HepG2 (cell line): ENCODE data around the gene ACOT6. TPM values are rescaled to one million over a fixed set of nuclear protein-coding genes. Genes with fewer than 3 reads are reported as not detected.

Experiments
- ARID5B ChIP-seq: IDR thresholded peaks from 2 replicates; pipeline ENCODE4 v1.4.0; 2020; ENCODE audit warnings: mild to moderate bottlenecking, missing genetic modification reagents
- EED ChIP-seq: sonication (generic); formaldehyde crosslinking; IDR thresholded peaks from 2 replicates; pipeline ENCODE4 v1.5.0; 2020; ENCODE audit warnings: mild to moderate bottlenecking, missing genetic modification reagents
- FOXK1 ChIP-seq: sonication (generic); formaldehyde crosslinking; IDR thresholded peaks from 2 replicates; pipeline ENCODE4 v1.4.0; 2020; ENCODE audit warnings: low read depth, missing genetic modification reagents, borderline replicate concordance
- HMGA1 ChIP-seq: sonication (generic); formaldehyde crosslinking; conservative IDR thresholded peaks from 2 replicates; pipeline ENCODE4 v1.4.0; 2020; ENCODE audit warnings: missing genetic modification reagents
- JARID2 ChIP-seq: sonication (generic); formaldehyde crosslinking; IDR thresholded peaks from 2 replicates; pipeline ENCODE4 v1.8.1; 2023; ENCODE audit warnings: missing genetic modification reagents, inconsistent platforms; ENCODE audit not compliant: insufficient replicate concordance
- KMT2B ChIP-seq: IDR thresholded peaks from 2 replicates; pipeline ENCODE4 v1.6.1; 2016; ENCODE audit warnings: missing genetic modification reagents, missing compliant biosample characterization
- ONECUT2 ChIP-seq: sonication (generic); formaldehyde crosslinking; IDR thresholded peaks from 2 replicates; pipeline ENCODE4 v1.4.0; 2020; ENCODE audit warnings: missing genetic modification reagents
- PHF20 ChIP-seq: sonication (generic); formaldehyde crosslinking; IDR thresholded peaks from 2 replicates; pipeline ENCODE4 v1.5.0; 2020; ENCODE audit warnings: mild to moderate bottlenecking, missing genetic modification reagents
- SATB2 ChIP-seq: sonication (generic); formaldehyde crosslinking; IDR thresholded peaks from 2 replicates; pipeline ENCODE4 v1.5.0; 2020; ENCODE audit warnings: missing genetic modification reagents
- ZNF256 ChIP-seq: sonication (generic); formaldehyde crosslinking; conservative IDR thresholded peaks from 2 replicates; pipeline ENCODE4 v1.4.0; 2020; ENCODE audit warnings: missing genetic modification reagents
- ZNF296 ChIP-seq: sonication (generic); formaldehyde crosslinking; conservative IDR thresholded peaks from 2 replicates; pipeline ENCODE4 v1.5.0; 2020; ENCODE audit warnings: mild to moderate bottlenecking, missing genetic modification reagents
- ZNF678 ChIP-seq: sonication (generic); formaldehyde crosslinking; IDR thresholded peaks from 2 replicates; pipeline ENCODE4 v1.4.0; 2020; ENCODE audit warnings: mild to moderate bottlenecking, missing genetic modification reagents
- ZNF749 ChIP-seq: sonication (generic); formaldehyde crosslinking; IDR thresholded peaks from 2 replicates; pipeline ENCODE4 v1.8.0; 2022; ENCODE audit warnings: mild to moderate bottlenecking, missing genetic modification reagents, moderate library complexity, borderline replicate concordance
- ZNF780A ChIP-seq: sonication (generic); formaldehyde crosslinking; IDR thresholded peaks from 2 replicates; pipeline ENCODE4 v1.8.0; 2022; ENCODE audit warnings: mild to moderate bottlenecking, missing genetic modification reagents, moderate library complexity
- polyA plus RNA-seq, 8 experiments: library from polyadenylated mRNA; depleted of rRNA in 3 of 8; stranded (reverse) in 7 of 8; unstranded in 1 of 8; fragments of >200 nt; fragmentation: Illumina TruSeq in 4 of 8; extraction: Trizol in 4 of 8; gene quantifications; 2 replicates each; pipeline versions ENCODE4 v1.2.1 to v1.2.3, GENCODE V29; 2011 to 2016; ENCODE audit warnings: low read depth in 4 of 8, missing spikeins in 1 of 8, mixed read lengths in 1 of 8; ENCODE audit not compliant: insufficient read depth in 1 of 8
- total RNA-seq, 5 experiments: library from RNA; depleted of rRNA; stranded (reverse); fragments of >200 nt; fragmentation: Illumina TruSeq; extraction: Trizol; gene quantifications; 2 replicates each; pipeline ENCODE4 v1.2.3, GENCODE V29; 2016; ENCODE audit warnings: low read depth in 1 of 5
- TF ChIP-seq, protein P1 (sequence below): IDR thresholded peaks from 2 replicates; pipeline ENCODE4 v1.6.1; 2016; ENCODE audit warnings: low read depth, missing genetic modification reagents, missing compliant biosample characterization
- TF ChIP-seq, protein P2 (sequence below): sonication (generic); formaldehyde crosslinking; IDR thresholded peaks from 2 replicates; pipeline ENCODE4 v1.4.0; 2020; ENCODE audit warnings: missing genetic modification reagents

The ACOT6 gene
- total and polyA plus RNA-seq, 2 of the 13 experiments (the other 11 are each of a cell fraction or from before 2014, with no cell fraction given): 0.15 to 0.27 TPM

DNA sequence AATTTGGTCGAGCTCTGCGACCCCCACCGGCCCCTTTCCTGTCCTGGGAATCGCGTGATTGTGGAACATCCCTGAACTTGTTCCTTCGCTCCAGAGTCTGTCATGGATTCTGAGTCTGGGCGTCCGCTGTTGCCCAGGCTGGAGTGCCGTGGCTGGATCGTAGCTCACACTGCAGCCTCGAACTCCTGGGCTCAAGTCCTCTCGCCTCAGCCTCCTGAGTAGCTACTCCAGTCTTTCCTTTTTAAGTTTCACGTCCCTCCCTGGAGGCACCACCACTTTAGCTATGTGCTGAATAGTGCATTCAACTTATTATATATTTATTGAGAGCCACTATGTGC lies 698 bp downstream of the ACOT6 start (continued):
- no peak for TF ChIP-seq SATB2 (CRISPR knock-in tag)
- no peak for TF ChIP-seq JARID2 (CRISPR knock-in tag)
- no peak for TF ChIP-seq HMGA1 (CRISPR knock-in tag)
- no peak for TF ChIP-seq ZNF678 (CRISPR knock-in tag)
- no peak for TF ChIP-seq ZNF749 (CRISPR knock-in tag)
- TF ChIP-seq ONECUT2 (CRISPR knock-in tag): no peak
- TF ChIP-seq KMT2B: no peak
- 0 out of 2 replicates have a peak, but pooled peaks have one; percentile 14 for TF ChIP-seq ZNF296 (CRISPR knock-in tag)
- TF ChIP-seq, protein P1, sequence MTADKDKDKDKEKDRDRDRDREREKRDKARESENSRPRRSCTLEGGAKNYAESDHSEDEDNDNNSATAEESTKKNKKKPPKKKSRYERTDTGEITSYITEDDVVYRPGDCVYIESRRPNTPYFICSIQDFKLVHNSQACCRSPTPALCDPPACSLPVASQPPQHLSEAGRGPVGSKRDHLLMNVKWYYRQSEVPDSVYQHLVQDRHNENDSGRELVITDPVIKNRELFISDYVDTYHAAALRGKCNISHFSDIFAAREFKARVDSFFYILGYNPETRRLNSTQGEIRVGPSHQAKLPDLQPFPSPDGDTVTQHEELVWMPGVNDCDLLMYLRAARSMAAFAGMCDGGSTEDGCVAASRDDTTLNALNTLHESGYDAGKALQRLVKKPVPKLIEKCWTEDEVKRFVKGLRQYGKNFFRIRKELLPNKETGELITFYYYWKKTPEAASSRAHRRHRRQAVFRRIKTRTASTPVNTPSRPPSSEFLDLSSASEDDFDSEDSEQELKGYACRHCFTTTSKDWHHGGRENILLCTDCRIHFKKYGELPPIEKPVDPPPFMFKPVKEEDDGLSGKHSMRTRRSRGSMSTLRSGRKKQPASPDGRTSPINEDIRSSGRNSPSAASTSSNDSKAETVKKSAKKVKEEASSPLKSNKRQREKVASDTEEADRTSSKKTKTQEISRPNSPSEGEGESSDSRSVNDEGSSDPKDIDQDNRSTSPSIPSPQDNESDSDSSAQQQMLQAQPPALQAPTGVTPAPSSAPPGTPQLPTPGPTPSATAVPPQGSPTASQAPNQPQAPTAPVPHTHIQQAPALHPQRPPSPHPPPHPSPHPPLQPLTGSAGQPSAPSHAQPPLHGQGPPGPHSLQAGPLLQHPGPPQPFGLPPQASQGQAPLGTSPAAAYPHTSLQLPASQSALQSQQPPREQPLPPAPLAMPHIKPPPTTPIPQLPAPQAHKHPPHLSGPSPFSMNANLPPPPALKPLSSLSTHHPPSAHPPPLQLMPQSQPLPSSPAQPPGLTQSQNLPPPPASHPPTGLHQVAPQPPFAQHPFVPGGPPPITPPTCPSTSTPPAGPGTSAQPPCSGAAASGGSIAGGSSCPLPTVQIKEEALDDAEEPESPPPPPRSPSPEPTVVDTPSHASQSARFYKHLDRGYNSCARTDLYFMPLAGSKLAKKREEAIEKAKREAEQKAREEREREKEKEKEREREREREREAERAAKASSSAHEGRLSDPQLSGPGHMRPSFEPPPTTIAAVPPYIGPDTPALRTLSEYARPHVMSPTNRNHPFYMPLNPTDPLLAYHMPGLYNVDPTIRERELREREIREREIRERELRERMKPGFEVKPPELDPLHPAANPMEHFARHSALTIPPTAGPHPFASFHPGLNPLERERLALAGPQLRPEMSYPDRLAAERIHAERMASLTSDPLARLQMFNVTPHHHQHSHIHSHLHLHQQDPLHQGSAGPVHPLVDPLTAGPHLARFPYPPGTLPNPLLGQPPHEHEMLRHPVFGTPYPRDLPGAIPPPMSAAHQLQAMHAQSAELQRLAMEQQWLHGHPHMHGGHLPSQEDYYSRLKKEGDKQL (CRISPR knock-in tag): no peak
- TF ChIP-seq, protein P2, sequence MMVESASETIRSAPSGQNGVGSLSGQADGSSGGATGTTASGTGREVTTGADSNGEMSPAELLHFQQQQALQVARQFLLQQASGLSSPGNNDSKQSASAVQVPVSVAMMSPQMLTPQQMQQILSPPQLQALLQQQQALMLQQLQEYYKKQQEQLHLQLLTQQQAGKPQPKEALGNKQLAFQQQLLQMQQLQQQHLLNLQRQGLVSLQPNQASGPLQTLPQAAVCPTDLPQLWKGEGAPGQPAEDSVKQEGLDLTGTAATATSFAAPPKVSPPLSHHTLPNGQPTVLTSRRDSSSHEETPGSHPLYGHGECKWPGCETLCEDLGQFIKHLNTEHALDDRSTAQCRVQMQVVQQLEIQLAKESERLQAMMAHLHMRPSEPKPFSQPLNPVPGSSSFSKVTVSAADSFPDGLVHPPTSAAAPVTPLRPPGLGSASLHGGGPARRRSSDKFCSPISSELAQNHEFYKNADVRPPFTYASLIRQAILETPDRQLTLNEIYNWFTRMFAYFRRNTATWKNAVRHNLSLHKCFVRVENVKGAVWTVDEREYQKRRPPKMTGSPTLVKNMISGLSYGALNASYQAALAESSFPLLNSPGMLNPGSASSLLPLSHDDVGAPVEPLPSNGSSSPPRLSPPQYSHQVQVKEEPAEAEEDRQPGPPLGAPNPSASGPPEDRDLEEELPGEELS (CRISPR knock-in tag): peak; percentile 9; the same call in 1 of the 2 replicates
- no peak for TF ChIP-seq ZNF780A (CRISPR knock-in tag)
- TF ChIP-seq PHF20 (CRISPR knock-in tag): peak; percentile 7; the same call in 1 of the 2 replicates
- TF ChIP-seq ZNF256: no peak
- TF ChIP-seq ARID5B (CRISPR knock-in tag): no peak
- no peak for TF ChIP-seq EED (CRISPR knock-in tag)
- TF ChIP-seq FOXK1 (CRISPR knock-in tag): no peak
